H1 (cell line): ENCODE results near the gene PRKCH. TPM values are rescaled to one million over a fixed set of nuclear protein-coding genes. Genes with fewer than 3 reads are reported as not detected.

Experiments used
- CTCF ChIA-PET: fragments of 300-600 bp; sonication (Branson Sonifier 250); formaldehyde crosslinking; loops from one replicate; lab custom pipeline; 2021; ENCODE audit not compliant: partially characterized antibody; lab: Charles Lee
- POLR2A ChIA-PET: fragments of 300-600 bp; sonication (Branson Sonifier 250); formaldehyde crosslinking; loops from one replicate; lab custom pipeline; 2021; ENCODE audit warnings: inconsistent platforms; ENCODE audit not compliant: partially characterized antibody; lab: Charles Lee
- DNase-seq, 2 experiments: peaks; one replicate each; pipeline versions ENCODE4 v3.0.0 to v3.0.0-alpha.2; 2010 to 2022; ENCODE audit warnings: low spot score in 2 of 2, low read depth in 1 of 2, mixed read lengths in 1 of 2
- FAIRE-seq: peaks from 2 replicates; lab custom pipeline; 2011; peaks lifted over from hg19 to GRCh38; lab: Jason Lieb, UNC
- H2AFZ ChIP-seq: 2 replicates; pipeline ENCODE4 v1.8.1; 2012; ENCODE audit warnings: low read length, inconsistent platforms
- H2AK5ac ChIP-seq: 2 replicates; pipeline ENCODE4 v1.6.1; 2013; ENCODE audit warnings: low read depth, low read length
- H2BK120ac ChIP-seq: replicated peaks from 2 replicates; pipeline ENCODE3; 2013; ENCODE audit warnings: low read depth, low read length, inconsistent platforms
- H2BK12ac ChIP-seq: 2 replicates; pipeline ENCODE4 v1.6.1; 2013; ENCODE audit warnings: low read depth, low read length
- H2BK15ac ChIP-seq: 2 replicates; pipeline ENCODE4 v1.6.1; 2013; ENCODE audit warnings: low read length
- H2BK20ac ChIP-seq: 2 replicates; pipeline ENCODE4 v1.6.1; 2013; ENCODE audit warnings: low read length
- H2BK5ac ChIP-seq: 2 replicates; pipeline ENCODE4 v1.6.1; 2013; ENCODE audit warnings: low read depth, low read length
- H3K14ac ChIP-seq: 2 replicates; pipeline ENCODE4 v1.6.1; 2013; ENCODE audit warnings: inconsistent platforms; ENCODE audit not compliant: insufficient read length
- H3K18ac ChIP-seq: 2 replicates; pipeline ENCODE4 v1.6.1; 2013; ENCODE audit warnings: low read length; ENCODE audit errors: extremely low read depth
- H3K23ac ChIP-seq: 2 replicates; pipeline ENCODE4 v1.6.1; 2013; ENCODE audit warnings: inconsistent platforms; ENCODE audit not compliant: insufficient read length
- H3K23me2 ChIP-seq: 2 replicates; pipeline ENCODE4 v1.6.1; 2013; ENCODE audit warnings: low read depth, low read length
- H3K27ac ChIP-seq: 2 replicates; pipeline ENCODE4 v1.6.1; 2011; ENCODE audit warnings: low read depth, low read length, inconsistent platforms
- H3K27me3 ChIP-seq, 4 experiments: replicated peaks in 1 of 4; 1 replicate in 1 of 4; 2 replicates in 3 of 4; pipeline versions ENCODE4 v1.6.1 to v1.8.1; 2011 to 2013; ENCODE audit warnings: low read length in 3 of 4, mild to moderate bottlenecking in 3 of 4, inconsistent platforms in 2 of 4, mixed read lengths in 2 of 4, moderate library complexity in 1 of 4; ENCODE audit not compliant: control insufficient read depth in 3 of 4, insufficient read depth in 3 of 4; ENCODE audit errors: extremely low read depth in 1 of 4
- H3K36me3 ChIP-seq, 4 experiments: 2 replicates each; pipeline versions ENCODE4 v1.6.1 to v1.8.1; 2011 to 2013; ENCODE audit warnings: mild to moderate bottlenecking in 4 of 4, low read length in 3 of 4, moderate library complexity in 2 of 4, control low read depth in 1 of 4, inconsistent platforms in 1 of 4; ENCODE audit not compliant: insufficient read depth in 4 of 4, control insufficient read depth in 2 of 4
- H3K4ac ChIP-seq: replicated peaks from 2 replicates; pipeline ENCODE3; 2013; ENCODE audit warnings: low read length, low read depth, mixed read lengths, inconsistent platforms; ENCODE audit not compliant: insufficient read length
- H3K4me1 ChIP-seq, 4 experiments: replicated peaks in 1 of 4; 1 replicate in 1 of 4; 2 replicates in 3 of 4; pipeline versions ENCODE4 v1.6.1 to v1.8.1; 2011 to 2013; ENCODE audit warnings: low read length in 3 of 4, inconsistent platforms in 2 of 4, mixed read lengths in 1 of 4; ENCODE audit not compliant: insufficient read depth in 4 of 4, control insufficient read depth in 3 of 4
- H3K4me2 ChIP-seq, 2 experiments: 2 replicates each; pipeline versions ENCODE4 v1.6.1 to v1.8.1; 2011 to 2013; ENCODE audit warnings: low read depth in 2 of 2, low read length in 2 of 2, control low read depth in 1 of 2, inconsistent platforms in 1 of 2, mild to moderate bottlenecking in 1 of 2; ENCODE audit not compliant: insufficient read depth in 1 of 2
- H3K4me3 ChIP-seq, 4 experiments: fragments of 200-600, 300-600 bp in 1 of 4; sonication (generic), shearing (Covaris generic), sonication (Bioruptor Twin) in 1 of 4; 2 replicates each; pipeline versions ENCODE4 v1.5.1 to v1.8.1; 2011 to 2016; ENCODE audit warnings: low read length in 4 of 4, low read depth in 3 of 4, control low read depth in 2 of 4, inconsistent platforms in 2 of 4, mild to moderate bottlenecking in 2 of 4, mixed read lengths in 1 of 4, moderate library complexity in 1 of 4; ENCODE audit not compliant: insufficient read depth in 2 of 4; ENCODE audit errors: extremely low read depth in 1 of 4
- H3K56ac ChIP-seq: replicated peaks from 2 replicates; pipeline ENCODE3; 2013; ENCODE audit warnings: low read depth, mild to moderate bottlenecking, mixed read lengths, low read length, inconsistent platforms; ENCODE audit not compliant: insufficient read length
- H3K79me1 ChIP-seq: 2 replicates; pipeline ENCODE4 v1.6.1; 2013; ENCODE audit warnings: low read depth, low read length, control low read depth
- H3K79me2 ChIP-seq, 2 experiments: 2 replicates each; pipeline versions ENCODE4 v1.6.1 to v1.8.1; 2012 to 2013; ENCODE audit warnings: low read length in 2 of 2, mild to moderate bottlenecking in 2 of 2, inconsistent platforms in 1 of 2; ENCODE audit not compliant: insufficient read depth in 2 of 2, control insufficient read depth in 1 of 2
- H3K9ac ChIP-seq, 4 experiments: replicated peaks in 1 of 4; 1 replicate in 1 of 4; 2 replicates in 3 of 4; pipeline versions ENCODE4 v1.6.1 to v1.8.1; 2011 to 2013; ENCODE audit warnings: low read depth in 3 of 4, low read length in 3 of 4, control low read depth in 2 of 4, mild to moderate bottlenecking in 2 of 4, moderate library complexity in 2 of 4, inconsistent platforms in 1 of 4; ENCODE audit errors: extremely low read depth in 1 of 4
- H3K9me3 ChIP-seq, 2 experiments: 2 replicates each; pipeline versions ENCODE4 v1.6.1 to v1.8.1; 2012 to 2013; ENCODE audit warnings: mild to moderate bottlenecking in 2 of 2, moderate library complexity in 2 of 2, control low read depth in 1 of 2, inconsistent platforms in 1 of 2, low read depth in 1 of 2, low read length in 1 of 2, mixed read lengths in 1 of 2; ENCODE audit not compliant: insufficient read depth in 2 of 2
- H4K20me1 ChIP-seq, 2 experiments: replicated peaks in 1 of 2; 2 replicates each; pipeline versions ENCODE3 to v1.8.1; 2011 to 2013; ENCODE audit warnings: inconsistent platforms in 2 of 2, low read length in 2 of 2, mild to moderate bottlenecking in 1 of 2; ENCODE audit not compliant: insufficient read depth in 2 of 2, control insufficient read depth in 1 of 2
- H4K5ac ChIP-seq: 2 replicates; pipeline ENCODE4 v1.6.1; 2013; ENCODE audit warnings: low read length, low read depth, mixed read lengths, inconsistent platforms; ENCODE audit not compliant: insufficient read length
- H4K8ac ChIP-seq: 2 replicates; pipeline ENCODE4 v1.8.0; 2013; ENCODE audit warnings: mild to moderate bottlenecking, moderate library complexity, low read length, inconsistent platforms; ENCODE audit not compliant: insufficient read depth; ENCODE audit errors: extremely low read depth
- H4K91ac ChIP-seq: replicated peaks from 2 replicates; pipeline ENCODE3; 2013; ENCODE audit warnings: low read length, mixed read lengths, inconsistent platforms; ENCODE audit not compliant: insufficient read length
- TAF1 ChIP-seq: IDR thresholded peaks from 2 replicates; pipeline ENCODE4 v1.6.1; 2011; ENCODE audit warnings: mild to moderate bottlenecking, low read depth, low read length
- WGBS, 2 experiments: shearing (Covaris generic) in 1 of 2; methylation state at CpG; one replicate each; pipeline versions ENCODE4 v1.1.6 to v1.1.7; 2013 to 2015; ENCODE audit warnings: low lambda C conversion rate in 2 of 2, mixed read lengths in 2 of 2, inconsistent platforms in 1 of 2, low coverage in 1 of 2, missing lambda C conversion rate in 1 of 2; ENCODE audit not compliant: insufficient replicate concordance in 2 of 2, insufficient coverage in 1 of 2, insufficient read length in 1 of 2; ENCODE audit errors: extremely low coverage in 1 of 2, missing lambda C conversion rate in 1 of 2; 5-methylcytosine and 5-hydroxymethylcytosine counted together
- polyA plus RNA-seq, 7 experiments: library from polyadenylated mRNA; depleted of rRNA in 3 of 7; stranded (reverse) in 5 of 7; unstranded in 2 of 7; fragments of >200 nt in 5 of 7; fragments of 200-250 nt in 2 of 7; gene quantifications; 1 replicate in 5 of 7; 2 replicates in 1 of 7; 4 replicates in 1 of 7; pipeline versions ENCODE4 v1.2.1 to v1.2.3, GENCODE V29; 2011 to 2013; ENCODE audit warnings: missing spikeins in 2 of 7, mixed read lengths in 2 of 7
- total RNA-seq: library from RNA; stranded (reverse); fragmentation: NEBNext Ultra II Directional; extraction: Animal tissue kit (Norgen Biotek cat#: 25700); gene quantifications from 2 replicates; pipeline ENCODE4 v1.2.1, GENCODE V29; 2021

Gene PRKCH
- total and polyA plus RNA-seq, 2 of the 8 experiments (the other 6 are each of a cell fraction or from before 2014, with no cell fraction given): 6.4 to 7.0 TPM

DNA sequence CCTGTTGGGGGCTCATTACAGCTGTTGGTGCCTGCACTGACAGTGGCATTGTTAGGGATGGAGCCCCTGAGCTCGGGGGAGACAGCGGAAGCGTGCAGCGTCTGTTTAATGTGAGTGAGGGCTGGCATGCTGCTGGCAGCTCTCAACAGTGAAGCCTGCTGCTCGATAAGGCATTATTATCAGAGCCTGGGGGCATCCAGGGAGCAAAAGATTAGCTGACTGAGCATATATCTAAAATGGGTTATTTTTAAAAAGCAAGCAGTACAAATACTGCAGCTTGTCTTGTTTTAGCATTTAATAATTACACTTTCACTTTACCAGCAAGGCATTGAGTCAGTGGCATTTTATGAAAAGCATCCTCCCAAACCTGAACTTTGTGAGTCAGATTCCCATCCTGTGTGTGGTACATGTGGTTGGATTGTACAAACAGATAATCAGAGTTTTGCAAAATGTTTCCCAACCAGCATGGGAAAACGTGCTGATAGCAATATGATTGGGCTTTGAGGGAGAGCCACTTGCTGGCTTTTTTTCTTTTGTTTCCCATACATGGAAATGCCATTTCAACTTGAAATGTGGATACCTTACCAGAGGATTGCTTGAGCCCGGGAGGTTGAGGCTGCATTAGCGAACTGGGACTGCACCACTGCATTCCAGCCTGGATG is 150.8 kb downstream of the PRKCH start:
- no peaks in the 10 kb centered on the region for H3K27me3 ChIP-seq
- no peak overlapping the region for H4K8ac ChIP-seq
- TF ChIP-seq TAF1: no peak
- no peak overlapping the region for H3K4me3 ChIP-seq
- no peak overlapping the region for H3K14ac ChIP-seq
- H3K9ac ChIP-seq: no peak overlapping the region
- no peak overlapping the region for H3K18ac ChIP-seq
- no peak overlapping the region for H2BK5ac ChIP-seq
- no peaks in the 10 kb centered on the region for H3K79me2 ChIP-seq
- peaks cover under 1 to 11% (median 9%) of the 10 kb centered on the region in 4 experiments for H3K4me1 ChIP-seq
- ChIA-PET CTCF (interaction anchor here (0.7 to 5.6 kb wide), 7 partner anchors 8 to 423 kb away, joined by 3 to 29 read pairs (median 4); no protein-coding TSS in a partner anchor), POLR2A (no interaction called here)
- H3K4me2 ChIP-seq: no peak overlapping the region
- no peak overlapping the region for H3K56ac ChIP-seq
- no peaks in the 10 kb centered on the region for H3K36me3 ChIP-seq
- H3K79me1 ChIP-seq: no peaks in the 10 kb centered on the region
- no peak overlapping the region for H2AK5ac ChIP-seq
- H4K91ac ChIP-seq: no peak overlapping the region
- no peak overlapping the region for H3K4ac ChIP-seq
- H2BK20ac ChIP-seq: no peak overlapping the region
- H3K9me3 ChIP-seq: no peaks in the 10 kb centered on the region
- H4K20me1 ChIP-seq: no peaks in the 10 kb centered on the region
- peaks cover 4% of the 10 kb centered on the region; the same call in 1 of the 2 replicates for H3K23me2 ChIP-seq
- H2BK12ac ChIP-seq: no peak overlapping the region
- FAIRE-seq (no peak), DNase-seq (no peak)
- no peak overlapping the region for H4K5ac ChIP-seq
- H3K23ac ChIP-seq: no peak overlapping the region
- WGBS, 2 experiments: 71% methylated on average over 8 of the region's 8 CpGs; no CpG with 5 or more reads in 1 of the 2 experiments
- H2AFZ ChIP-seq: no peak overlapping the region
- no peak overlapping the region for H2BK15ac ChIP-seq
- no peak overlapping the region for H2BK120ac ChIP-seq
- H3K27ac ChIP-seq: no peak overlapping the region
